GM18868 (cell line): ENCODE data around the gene RBM34.
"Not testable (repeated sequence)": the region's sequence is repeated elsewhere in the genome, so short reads cannot be mapped to it uniquely, and the experiment has no call there.

Experiments used
- ATAC-seq: cut with Tn5 transposase; IDR thresholded peaks from one replicate; pipeline ENCODE4 v1.9.1; 2021; ENCODE audit warnings: mild to moderate bottlenecking, moderate library complexity; ENCODE audit not compliant: unreplicated experiment

RBM34 gene

GRCh38 chr1:235113183-235113917 lies 47.7 kb downstream of the RBM34 start:
- no peak for ATAC-seq

DNA sequence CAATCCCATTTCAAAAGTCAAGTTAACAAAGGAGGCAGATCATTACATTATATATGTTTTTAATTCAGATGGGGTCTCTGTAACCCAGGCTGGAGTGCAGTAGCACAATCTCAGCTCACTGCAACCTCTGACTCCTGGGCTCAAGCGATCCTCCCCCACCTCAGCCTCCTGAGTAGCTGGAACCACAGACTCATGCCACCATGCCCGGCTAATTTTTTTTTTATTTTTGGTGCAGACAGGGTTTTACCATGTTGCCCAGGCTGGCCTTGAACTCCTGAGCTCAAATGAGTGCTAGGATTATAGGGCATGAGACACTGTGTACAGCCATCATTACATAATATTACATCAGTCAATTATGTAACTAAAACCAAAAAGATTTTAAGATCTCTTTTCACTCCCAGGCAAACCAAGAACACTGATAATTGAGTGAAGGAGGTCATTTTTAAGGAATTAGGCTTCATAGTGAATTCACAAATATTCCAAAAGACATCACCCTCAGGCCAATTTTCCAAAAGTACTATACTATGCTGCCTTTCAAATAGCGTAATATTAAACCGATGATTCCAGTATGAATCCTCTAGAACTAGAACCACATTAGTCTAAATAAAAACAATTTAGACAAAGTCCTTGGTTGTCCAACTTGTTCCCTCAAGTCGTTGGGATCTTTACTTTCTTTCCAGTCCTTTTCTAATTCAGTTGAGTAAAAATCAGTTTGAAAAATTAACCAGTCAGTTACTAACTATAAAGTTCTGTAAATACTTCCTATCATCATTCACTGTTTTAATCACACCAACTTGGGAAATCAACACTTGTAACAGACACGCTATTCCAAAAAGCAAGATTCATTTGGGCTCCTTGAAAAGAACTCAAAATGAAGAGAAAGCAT lies 48.5 kb downstream of the RBM34 start:
- no peak for ATAC-seq

DNA sequence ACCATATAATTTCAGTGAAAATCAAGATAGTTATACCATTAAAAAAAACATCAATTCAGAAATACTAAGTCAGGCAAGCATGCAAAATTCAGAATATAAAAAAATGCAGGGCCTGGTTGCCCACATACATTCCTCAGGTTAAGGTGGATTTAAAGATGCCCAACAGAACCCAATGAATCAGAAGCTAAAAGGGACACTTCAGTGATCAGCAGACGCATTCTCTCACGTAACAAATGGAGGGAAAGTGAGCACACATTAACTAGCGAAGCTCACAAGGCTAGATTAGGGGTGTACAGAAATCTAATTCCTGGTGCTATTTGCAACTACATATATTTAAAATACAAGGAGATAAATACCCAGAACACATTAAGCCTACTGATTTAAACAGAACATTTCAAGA lies 49.9 kb downstream of the RBM34 start:
- ATAC-seq: no peak

- ATAC-seq: no peak
Measured at GRCh38 chr1:235108876-235109275, 52.2 kb downstream of the RBM34 start.

GRCh38 chr1:235108185-235108593 lies 52.9 kb downstream of the RBM34 start:
- ATAC-seq: no peak

DNA sequence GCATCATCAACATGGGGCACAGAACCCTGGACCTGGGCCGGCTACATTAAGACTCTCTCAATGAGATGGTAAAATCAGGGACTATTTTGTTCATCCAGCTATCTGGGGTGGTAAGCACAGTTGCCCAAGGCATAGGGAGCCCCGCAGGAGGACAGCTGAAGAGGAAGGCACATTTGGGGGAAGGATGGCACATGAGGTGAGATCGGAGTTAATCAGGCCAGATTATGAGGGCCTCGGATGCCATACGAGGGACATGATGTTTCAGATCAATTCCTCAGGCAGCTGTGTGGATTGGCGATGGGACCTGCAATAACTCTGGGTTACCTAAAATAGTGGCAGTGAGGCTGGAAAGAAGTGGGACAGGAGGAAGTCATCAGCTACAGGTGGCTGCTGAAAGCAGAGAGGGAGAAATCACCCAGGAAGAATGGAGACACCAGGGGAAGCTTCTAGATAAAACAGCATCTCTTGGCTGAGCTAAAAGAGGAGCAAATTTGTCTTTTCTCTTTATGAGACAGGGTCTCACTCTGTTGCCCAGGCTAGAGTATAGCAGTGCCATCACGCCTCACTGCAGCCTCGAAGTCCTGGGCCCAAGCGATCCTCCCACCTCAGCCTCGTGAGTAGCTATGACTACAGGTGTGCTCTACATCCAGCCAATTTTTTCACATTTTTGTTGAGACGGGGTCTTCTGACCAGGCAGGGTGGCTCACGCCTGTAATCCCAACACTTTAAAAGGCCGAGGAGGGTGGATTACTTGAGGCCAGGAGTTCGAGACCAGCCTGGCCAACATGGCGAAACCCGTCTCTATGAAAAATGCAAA lies 53.5 kb downstream of the RBM34 start:
- ATAC-seq: no peak

GRCh38 chr1:235106457-235106856 lies 54.6 kb downstream of the RBM34 start:
- no peak for ATAC-seq

- peak; percentile 86 for ATAC-seq
Measured at GRCh38 chr1:235105051-235106043, 55.7 kb downstream of the RBM34 start.

GRCh38 chr1:235102993-235103411 lies 58.0 kb downstream of the RBM34 start:
- ATAC-seq: no peak

DNA sequence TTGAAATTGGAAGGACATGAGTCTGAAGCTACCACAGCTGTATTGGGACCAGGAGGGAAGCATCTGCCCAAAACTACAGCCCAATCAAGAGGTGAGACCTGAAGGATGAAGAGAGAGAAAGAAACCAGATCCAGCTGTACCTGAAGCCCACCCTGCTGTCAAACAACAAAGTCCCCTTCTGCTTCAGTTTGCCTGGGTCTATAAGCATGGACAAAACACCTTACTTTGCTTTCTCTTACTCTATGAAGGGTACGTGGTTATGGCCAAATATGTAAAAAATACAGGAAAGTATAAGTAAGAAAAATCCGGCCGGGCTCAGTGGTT lies 58.8 kb downstream of the RBM34 start:
- no peak for ATAC-seq

GRCh38 chr1:235101558-235102258 lies 59.3 kb downstream of the RBM34 start:
- no peak for ATAC-seq

DNA sequence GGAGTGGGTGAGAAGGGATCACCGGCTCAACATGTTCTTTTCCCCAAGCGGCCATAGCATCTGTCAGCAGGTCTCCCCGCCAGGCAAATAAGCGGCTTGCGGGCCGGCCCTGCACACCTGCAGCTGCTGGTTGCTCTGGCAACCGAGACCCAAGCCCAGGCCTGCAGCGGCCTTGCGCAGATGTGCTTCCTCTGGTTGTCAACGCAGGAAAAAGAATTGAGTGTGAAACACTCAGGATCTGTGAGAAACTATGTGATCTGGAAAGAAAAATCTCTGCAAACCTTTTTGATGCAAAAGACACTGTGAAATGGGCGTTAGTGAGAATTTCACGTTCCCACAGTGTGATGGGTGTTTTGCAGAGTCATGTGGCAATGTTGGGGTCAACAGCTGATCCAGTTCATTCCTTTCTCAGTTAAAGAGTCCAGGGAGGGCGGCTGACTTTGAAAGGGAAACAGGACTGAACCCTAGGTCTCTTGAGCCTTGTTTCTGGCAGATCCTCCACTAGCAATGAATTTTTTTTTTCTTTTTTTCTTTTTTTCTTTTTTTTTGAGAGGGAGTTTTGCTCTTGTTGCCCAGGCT lies 60.8 kb downstream of the RBM34 start:
- no peak for ATAC-seq

- no peak for ATAC-seq
Measured at GRCh38 chr1:235098991-235099390, 62.1 kb downstream of the RBM34 start.

DNA sequence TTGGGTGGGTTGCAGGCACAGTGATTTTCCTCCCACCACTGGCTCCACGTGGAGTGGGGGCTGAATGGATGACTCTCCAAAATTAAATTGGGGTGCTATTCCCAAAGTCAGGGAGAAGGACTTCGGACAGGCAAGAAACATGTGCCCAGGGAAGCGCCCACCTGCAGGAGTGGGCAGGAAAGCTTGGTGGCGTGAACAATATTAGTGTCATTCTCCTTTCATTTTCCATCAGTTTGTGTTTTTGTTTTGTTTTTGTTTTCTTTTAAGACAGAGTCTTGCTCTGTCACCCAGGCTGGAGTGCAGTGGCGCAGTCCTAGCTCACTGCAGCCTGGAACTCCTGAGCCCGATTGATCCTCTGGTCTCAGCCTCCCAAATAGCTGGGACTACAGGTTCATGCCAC lies 62.5 kb downstream of the RBM34 start:
- no peak for ATAC-seq

GRCh38 chr1:235097501-235097900 lies 63.5 kb downstream of the RBM34 start:
- not testable (repeated sequence) for ATAC-seq

GRCh38 chr1:235095938-235096562 lies 65.0 kb downstream of the RBM34 start:
- ATAC-seq: no peak

GRCh38 chr1:235093696-235094592 lies 67.1 kb downstream of the RBM34 start:
- ATAC-seq: peak; percentile 65
